HepG2 (cell line): ENCODE results near the gene KLRD1.

ENCODE experiments used
- MED1 ChIP-seq: sonication (generic); formaldehyde crosslinking; IDR thresholded peaks from 2 replicates; pipeline ENCODE4 v1.4.0; 2020; ENCODE audit warnings: missing genetic modification reagents
- POLR2A ChIP-seq, 2 experiments: IDR thresholded peaks; 2 replicates each; pipeline ENCODE4 v1.6.1; 2011; ENCODE audit warnings: low read depth in 2 of 2, low read length in 2 of 2, mild to moderate bottlenecking in 1 of 2, moderate library complexity in 1 of 2; ENCODE audit not compliant: insufficient read depth in 1 of 2
- RFX5 ChIP-seq: IDR thresholded peaks from 2 replicates; pipeline ENCODE4 v1.6.1; 2011; ENCODE audit warnings: low read depth, low read length, improper control_type of control experiment
- ZFX ChIP-seq: sonication (generic); formaldehyde crosslinking; IDR thresholded peaks from 2 replicates; pipeline ENCODE4 v1.4.0; 2020; ENCODE audit warnings: mild to moderate bottlenecking, low read depth, missing genetic modification reagents, moderate library complexity

DNA sequence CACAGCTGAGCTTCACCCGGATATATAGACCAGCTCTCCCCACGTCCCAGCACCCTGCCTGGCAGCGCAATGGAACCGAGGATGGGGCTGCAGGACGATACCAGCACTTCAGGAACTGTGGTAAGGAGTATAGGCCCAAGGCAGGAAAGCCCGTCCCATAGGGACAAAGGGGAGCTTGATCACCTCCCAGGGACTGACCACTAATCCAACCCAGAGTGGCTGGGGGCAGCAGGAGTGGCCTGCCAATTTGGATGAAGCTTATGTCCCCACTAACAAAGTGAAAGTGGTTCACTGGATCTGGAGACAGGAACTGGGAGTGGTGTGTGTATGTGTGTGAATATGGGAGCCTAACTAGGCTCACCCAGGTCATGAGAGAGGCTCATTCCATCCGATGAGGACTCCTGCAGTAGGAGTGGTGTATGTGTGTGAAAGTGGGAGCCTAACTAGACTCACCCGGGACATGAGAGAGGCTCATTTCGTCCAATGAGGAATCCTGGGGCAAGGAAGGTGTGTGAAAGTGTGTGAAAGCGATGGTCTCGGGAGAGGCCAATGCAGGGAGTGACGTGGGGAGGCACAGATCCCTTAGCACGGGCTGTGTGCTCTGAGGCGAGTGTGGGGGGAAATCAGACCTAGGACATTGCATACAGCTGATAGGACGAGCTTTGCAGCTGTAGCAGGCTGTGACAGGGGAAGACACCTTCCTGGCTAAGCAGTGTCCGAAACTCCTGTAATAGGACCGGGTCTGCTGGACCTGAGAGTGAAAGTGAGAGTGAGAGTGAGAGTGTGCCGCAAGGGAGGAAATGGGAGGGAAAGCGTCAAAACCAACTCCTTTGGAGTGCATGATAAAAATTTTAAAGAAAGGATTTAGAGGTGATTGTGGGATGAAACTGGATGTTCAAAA lies 56.5 kb downstream of the KLRD1 start:
- TF ChIP-seq POLR2A (IDR thresholded peaks at IDR 0.05; ENCODE audit: insufficient read depth in 1 of 2, low read depth in 2 of 2, low read length in 2 of 2) (no peak), RFX5 (no peak), ZFX (CRISPR knock-in tag) (peak; percentile 79), MED1 (CRISPR knock-in tag) (0 out of 2 replicates have a peak, but pooled peaks have one; percentile 12)
